Endothelial cell of umbilical vein (primary cell): Measurements from ENCODE around the gene GPR148. TPM values are rescaled to one million over a fixed set of nuclear protein-coding genes. Genes with fewer than 3 reads are reported as not detected.

Experiments used
- BruUV-seq: library from RNA; stranded (reverse); fragments of 400-500 nt; replicated peaks from 2 replicates; lab custom pipeline; 2021; lab: Mats Ljungman, UMichigan
- CTCF ChIA-PET: fragments of 300-600, 350-600 bp; sonication (Branson Sonifier 250); formaldehyde crosslinking; loops from one replicate; lab custom pipeline; 2021; ENCODE audit warnings: antibody characterized with exemption, inconsistent platforms; lab: Charles Lee
- POLR2A ChIA-PET: fragments of 300-600, 350-600 bp; sonication (Branson Sonifier 250); formaldehyde crosslinking; loops from one replicate; lab custom pipeline; 2021; ENCODE audit warnings: antibody characterized with exemption, inconsistent platforms; lab: Charles Lee
- DNase-seq: peaks from one replicate; pipeline ENCODE4 v3.0.0-alpha.2; 2011; ENCODE audit warnings: low read depth, low spot score
- FAIRE-seq: peaks from 2 replicates; lab custom pipeline; 2011; peaks lifted over from hg19 to GRCh38; lab: Jason Lieb, UNC
- H2AFZ ChIP-seq: 2 replicates; pipeline ENCODE4 v1.6.0; 2012; ENCODE audit warnings: low read depth, low read length, control low read depth, inconsistent platforms
- H3K27ac ChIP-seq: 2 replicates; pipeline ENCODE4 v1.5.1; 2011; ENCODE audit warnings: low read depth, mild to moderate bottlenecking, control low read depth, low read length, moderate library complexity; ENCODE audit not compliant: insufficient read depth
- H3K27me3 ChIP-seq, 2 experiments: 2 replicates each; pipeline versions ENCODE4 v1.6.0 to v1.6.1; 2011; ENCODE audit warnings: low read length in 2 of 2, mixed read lengths in 1 of 2; ENCODE audit not compliant: control insufficient read depth in 2 of 2, insufficient read depth in 2 of 2
- H3K36me3 ChIP-seq, 2 experiments: 2 replicates in 1 of 2; 3 replicates in 1 of 2; pipeline ENCODE4 v1.5.1; 2011; ENCODE audit warnings: low read length in 2 of 2, mild to moderate bottlenecking in 1 of 2, moderate library complexity in 1 of 2; ENCODE audit not compliant: control insufficient read depth in 2 of 2, insufficient read depth in 2 of 2; ENCODE audit errors: extremely low read depth in 1 of 2
- H3K4me1 ChIP-seq: 3 replicates; pipeline ENCODE4 v1.5.1; 2011; ENCODE audit warnings: mild to moderate bottlenecking, low read length; ENCODE audit not compliant: control insufficient read depth, insufficient read depth; ENCODE audit errors: extremely low read depth
- H3K4me2 ChIP-seq: 2 replicates; pipeline ENCODE4 v1.6.1; 2011; ENCODE audit warnings: low read length, control low read depth, mixed read lengths; ENCODE audit not compliant: insufficient read depth
- H3K4me3 ChIP-seq, 3 experiments: fragments of 200-600 bp in 1 of 3; sonication (generic), shearing (Covaris generic) in 1 of 3; replicated peaks in 1 of 3; 2 replicates each; pipeline ENCODE4 v1.5.1; 2011 to 2016; ENCODE audit warnings: control low read depth in 3 of 3, low read length in 3 of 3, mild to moderate bottlenecking in 2 of 3, inconsistent platforms in 1 of 3, low read depth in 1 of 3, moderate library complexity in 1 of 3; ENCODE audit not compliant: insufficient read depth in 1 of 3
- H3K79me2 ChIP-seq: 2 replicates; pipeline ENCODE4 v1.6.0; 2012; ENCODE audit warnings: low read length, inconsistent platforms; ENCODE audit not compliant: control insufficient read depth, insufficient read depth
- H3K9ac ChIP-seq: replicated peaks from 2 replicates; pipeline ENCODE3; 2011; ENCODE audit warnings: low read length, control low read depth; ENCODE audit not compliant: insufficient read depth; ENCODE audit errors: extremely low read depth
- H3K9me1 ChIP-seq: replicated peaks from 3 replicates; pipeline ENCODE4 v1.6.0; 2011; ENCODE audit warnings: mild to moderate bottlenecking, low read length; ENCODE audit not compliant: control insufficient read depth, insufficient read depth; ENCODE audit errors: extremely low read depth
- H3K9me3 ChIP-seq: replicated peaks from 2 replicates; pipeline ENCODE4 v1.5.1; 2012; ENCODE audit warnings: low read length, inconsistent platforms; ENCODE audit not compliant: control insufficient read depth, insufficient read depth
- H4K20me1 ChIP-seq: replicated peaks from 2 replicates; pipeline ENCODE3; 2011; ENCODE audit warnings: mild to moderate bottlenecking, low read length; ENCODE audit not compliant: control insufficient read depth, insufficient read depth; ENCODE audit errors: extremely low read depth
- GATA2 ChIP-seq: IDR thresholded peaks from 2 replicates; pipeline ENCODE4 v1.7.0; 2011; ENCODE audit warnings: low read depth, mild to moderate bottlenecking, moderate library complexity, mixed read lengths, low read length; ENCODE audit not compliant: insufficient read length, insufficient read depth
- MYC ChIP-seq: IDR thresholded peaks from one replicate; pipeline ENCODE4 v1.6.1; 2011; ENCODE audit warnings: mild to moderate bottlenecking, low read depth, low read length
- dilution Hi-C: fragments of 300-500 bp; cut with MboI; formaldehyde crosslinking; loops from one replicate; pipeline ENCODE4 v1.15.0; 2019; ENCODE audit warnings: low sequenced_read_pairs; ENCODE audit not compliant: extremely low pct_ligation_motif_present
- intact Hi-C: fragments of 100-400 bp; cut with micrococcal nuclease; formaldehyde crosslinking; loops from one replicate; pipeline ENCODE4 v1.10.0; 2022
- polyA plus RNA-seq, 4 experiments: library from polyadenylated mRNA; depleted of rRNA in 3 of 4; stranded (reverse) in 3 of 4; unstranded in 1 of 4; fragments of >200 nt; gene quantifications; 2 replicates each; pipeline versions ENCODE4 v1.2.1 to v1.2.3, GENCODE V29; 2011 to 2012; ENCODE audit warnings: missing spikeins in 1 of 4
- total RNA-seq: library from RNA; stranded (reverse); gene quantifications from 2 replicates; pipeline ENCODE4 v1.2.3, GENCODE V29; 2021

The GPR148 gene
- total and polyA plus RNA-seq, 2 donors (not counting 3 experiments of a cell fraction or from before 2014, with no cell fraction given), result not detected

- Histone ChIP-seq H3K9ac (no peak overlapping the region), H3K36me3 (no peaks in the 10 kb centered on the region), H3K4me1 (no peaks in the 10 kb centered on the region), H3K4me3 (no peak overlapping the region), H3K27ac (no peak overlapping the region), H3K79me2 (no peaks in the 10 kb centered on the region), H3K9me3 (no peaks in the 10 kb centered on the region), H2AFZ (no peak overlapping the region), H3K9me1 (no peaks in the 10 kb centered on the region), H3K27me3 (peaks cover under 1 to 2% of the 10 kb centered on the region in 2 experiments), H4K20me1 (no peaks in the 10 kb centered on the region), H3K4me2 (no peak overlapping the region)
- BruUV-seq, result no TSS peak
- ChIA-PET POLR2A (no interaction called here), CTCF (no interaction called here)
- FAIRE-seq, result no peak
- intact Hi-C loops (no loop called here), dilution Hi-C loops (no loop called here)
- no peak for DNase-seq
- no peak for TF ChIP-seq GATA2
Measured at GRCh38 chr2:130759906-130760753, 31.3 kb downstream of the GPR148 start.

GRCh38 chr2:130760754-130761751, 32.2 kb downstream of the GPR148 start:
- TF ChIP-seq MYC, result no peak
- intact Hi-C loops, result no loop called here
- ChIA-PET CTCF (interaction anchor here (1.2 kb wide), 1 partner anchor 36 kb away, joined by 4 read pairs; no protein-coding TSS in a partner anchor), POLR2A (no interaction called here)
- Histone ChIP-seq H3K9ac (no peak overlapping the region), H3K4me3 (no peak overlapping the region), H3K9me3 (no peaks in the 10 kb centered on the region), H3K27me3 (peaks cover 0 to 2% of the 10 kb centered on the region in 2 experiments), H3K4me2 (no peak overlapping the region), H3K4me1 (no peaks in the 10 kb centered on the region), H4K20me1 (no peaks in the 10 kb centered on the region), H3K9me1 (no peaks in the 10 kb centered on the region), H2AFZ (no peak overlapping the region), H3K79me2 (no peaks in the 10 kb centered on the region), H3K36me3 (no peaks in the 10 kb centered on the region), H3K27ac (no peak overlapping the region)
- BruUV-seq, result no TSS peak
- DNase-seq, result no peak
- FAIRE-seq, result no peak
- dilution Hi-C loops, result no loop called here
